ENCODE results near the gene EML1. TPM values are rescaled to one million over a fixed set of nuclear protein-coding genes. Genes with fewer than 3 reads are reported as not detected.

EML1 gene
- total RNA-seq, 2 donors from 2014 or later = 55.1 to 66.5 TPM

DNA sequence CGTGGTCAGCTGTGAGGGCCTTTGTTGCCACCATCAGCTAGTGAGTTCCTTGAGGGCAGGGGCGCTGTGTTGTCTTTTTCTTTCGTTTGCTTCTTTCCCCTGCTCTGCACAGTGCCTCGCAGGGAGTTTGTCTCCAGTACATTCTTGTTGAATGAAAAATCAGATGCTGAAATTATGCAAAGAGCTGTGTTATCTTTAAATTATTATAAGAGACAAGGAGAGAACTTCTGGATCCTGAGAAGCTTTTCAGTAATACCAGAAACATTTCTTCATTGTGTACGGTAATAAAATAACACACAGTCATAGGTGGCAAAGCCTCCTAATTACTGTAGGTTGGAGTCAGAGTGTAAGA is 14.9 kb downstream of the EML1 start:
- Histone ChIP-seq H3K9me3 (no peaks in the 10 kb centered on the region), H3K36me3 (no peaks in the 10 kb centered on the region), H3K27ac (no peak overlapping the region), H3K4me1 (ENCODE audit: control insufficient read depth in 1 of 2, low read depth in 2 of 2) (peaks cover 0 to 11% of the 10 kb centered on the region in 2 donors), H3K4me3 (no peak overlapping the region), H3K27me3 (replicated peaks; ENCODE audit: insufficient read depth) (no peaks in the 10 kb centered on the region)
- no peak for ATAC-seq (ENCODE audit: insufficient number of reproducible peaks, low FRiP score, low read depth)
- TF ChIP-seq, protein P1, sequence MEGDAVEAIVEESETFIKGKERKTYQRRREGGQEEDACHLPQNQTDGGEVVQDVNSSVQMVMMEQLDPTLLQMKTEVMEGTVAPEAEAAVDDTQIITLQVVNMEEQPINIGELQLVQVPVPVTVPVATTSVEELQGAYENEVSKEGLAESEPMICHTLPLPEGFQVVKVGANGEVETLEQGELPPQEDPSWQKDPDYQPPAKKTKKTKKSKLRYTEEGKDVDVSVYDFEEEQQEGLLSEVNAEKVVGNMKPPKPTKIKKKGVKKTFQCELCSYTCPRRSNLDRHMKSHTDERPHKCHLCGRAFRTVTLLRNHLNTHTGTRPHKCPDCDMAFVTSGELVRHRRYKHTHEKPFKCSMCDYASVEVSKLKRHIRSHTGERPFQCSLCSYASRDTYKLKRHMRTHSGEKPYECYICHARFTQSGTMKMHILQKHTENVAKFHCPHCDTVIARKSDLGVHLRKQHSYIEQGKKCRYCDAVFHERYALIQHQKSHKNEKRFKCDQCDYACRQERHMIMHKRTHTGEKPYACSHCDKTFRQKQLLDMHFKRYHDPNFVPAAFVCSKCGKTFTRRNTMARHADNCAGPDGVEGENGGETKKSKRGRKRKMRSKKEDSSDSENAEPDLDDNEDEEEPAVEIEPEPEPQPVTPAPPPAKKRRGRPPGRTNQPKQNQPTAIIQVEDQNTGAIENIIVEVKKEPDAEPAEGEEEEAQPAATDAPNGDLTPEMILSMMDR (IDR thresholded peaks at IDR 0.05) = no peak
- DNase-seq (ENCODE audit: low spot score) = no peak

DNA sequence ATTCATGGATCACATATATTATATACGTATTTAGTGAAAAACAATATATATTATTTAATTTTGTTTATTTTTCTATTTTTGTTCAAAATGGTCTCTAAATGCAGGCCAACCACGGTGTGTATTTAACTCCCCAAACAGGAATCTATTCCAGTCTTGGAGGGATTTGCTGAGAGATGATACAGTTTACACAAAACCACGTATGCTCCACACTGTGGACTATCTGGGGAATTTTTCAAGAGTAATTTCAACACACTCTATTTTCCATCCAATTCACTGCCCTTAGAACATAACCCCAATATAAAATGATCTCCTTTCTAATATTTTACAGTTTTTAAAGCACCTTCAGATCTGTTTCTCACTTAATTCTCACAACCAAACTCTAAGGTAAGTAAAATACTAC is 15.3 kb downstream of the EML1 start:
- no peak overlapping the region for H3K4me3 ChIP-seq
- no peak for DNase-seq (ENCODE audit: low spot score)
- TF ChIP-seq, protein P1 (IDR thresholded peaks at IDR 0.05) = no peak
- H3K36me3 ChIP-seq = no peaks in the 10 kb centered on the region
- H3K27ac ChIP-seq = no peak overlapping the region
- H3K4me1 ChIP-seq (ENCODE audit: control insufficient read depth in 1 of 2, low read depth in 2 of 2) = peaks cover 0 to 11% of the 10 kb centered on the region in 2 donors
- no peaks in the 10 kb centered on the region for H3K27me3 ChIP-seq (replicated peaks; ENCODE audit: insufficient read depth)
- no peak for ATAC-seq (ENCODE audit: insufficient number of reproducible peaks, low FRiP score, low read depth)
- H3K9me3 ChIP-seq = no peaks in the 10 kb centered on the region

DNA sequence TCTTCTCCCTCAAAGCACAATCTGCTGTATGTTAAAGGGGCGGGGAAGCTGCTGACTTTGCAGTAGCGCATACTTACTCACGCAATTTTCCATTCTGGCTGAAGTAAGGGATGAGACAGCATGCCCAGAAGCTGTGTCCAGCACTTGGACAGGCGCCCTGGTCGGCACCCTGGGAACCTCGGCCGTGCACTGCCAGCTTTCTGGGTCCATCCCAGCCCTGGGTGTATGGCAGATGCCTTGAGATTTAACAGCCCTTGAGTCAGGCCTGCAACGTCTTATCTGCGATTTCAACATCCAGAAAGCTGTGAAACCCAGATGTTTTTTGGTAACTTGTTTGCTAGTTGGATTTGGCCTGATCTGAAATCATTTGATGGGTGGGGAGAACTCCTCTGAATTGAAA is 16.1 kb downstream of the EML1 start:
- TF ChIP-seq, protein P1 (IDR thresholded peaks at IDR 0.05) = no peak
- ATAC-seq (ENCODE audit: insufficient number of reproducible peaks, low FRiP score, low read depth) = no peak
- Histone ChIP-seq H3K4me1 (ENCODE audit: control insufficient read depth in 1 of 2, low read depth in 2 of 2) (peaks cover 0 to 11% of the 10 kb centered on the region in 2 donors), H3K36me3 (no peaks in the 10 kb centered on the region), H3K27me3 (replicated peaks; ENCODE audit: insufficient read depth) (no peaks in the 10 kb centered on the region), H3K9me3 (no peaks in the 10 kb centered on the region), H3K27ac (no peak overlapping the region), H3K4me3 (no peak overlapping the region)
- peak; percentile 28 for DNase-seq (ENCODE audit: low spot score)

DNA sequence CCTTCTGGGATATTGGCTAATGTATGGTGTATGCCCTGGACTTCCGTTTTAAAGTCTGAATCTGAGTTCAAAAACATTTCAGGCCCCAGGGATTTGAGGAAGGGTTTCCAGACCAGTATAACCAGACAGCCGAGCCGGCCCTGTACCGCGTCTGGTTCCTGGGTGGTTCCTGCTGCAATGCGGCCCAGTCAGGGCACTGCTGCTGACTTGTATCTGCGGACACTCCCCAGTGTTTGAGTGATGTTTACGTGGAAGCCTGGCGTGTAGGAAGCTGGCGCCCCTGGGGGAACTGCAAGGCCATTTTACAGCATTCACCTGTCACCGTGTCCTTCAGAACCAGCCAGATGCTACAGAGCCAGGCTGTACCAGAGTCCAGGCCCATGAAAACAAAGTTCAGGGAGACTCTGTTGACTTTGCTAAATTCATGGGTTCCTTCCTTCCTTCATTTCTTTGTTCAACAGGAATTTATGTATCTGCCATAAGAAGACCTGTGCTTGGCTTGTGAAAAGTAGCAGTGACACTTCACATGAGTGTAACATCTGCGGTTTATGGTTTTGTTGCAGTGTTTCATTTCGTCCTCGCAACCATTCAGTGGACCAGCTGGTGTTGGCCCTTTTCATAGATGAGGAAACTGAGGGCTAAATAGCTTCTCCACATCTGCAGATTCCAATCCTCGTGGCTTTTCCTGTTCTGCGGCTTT is 16.8 kb downstream of the EML1 start:
- TF ChIP-seq, protein P1 (IDR thresholded peaks at IDR 0.05) = no peak
- ATAC-seq (ENCODE audit: insufficient number of reproducible peaks, low FRiP score, low read depth) = no peak
- Histone ChIP-seq H3K4me1 (ENCODE audit: control insufficient read depth in 1 of 2, low read depth in 2 of 2) (peaks cover 0 to 11% of the 10 kb centered on the region in 2 donors), H3K27me3 (replicated peaks; ENCODE audit: insufficient read depth) (no peaks in the 10 kb centered on the region), H3K9me3 (no peaks in the 10 kb centered on the region), H3K36me3 (no peaks in the 10 kb centered on the region), H3K4me3 (no peak overlapping the region), H3K27ac (no peak overlapping the region)
- DNase-seq (ENCODE audit: low spot score) = no peak

DNA sequence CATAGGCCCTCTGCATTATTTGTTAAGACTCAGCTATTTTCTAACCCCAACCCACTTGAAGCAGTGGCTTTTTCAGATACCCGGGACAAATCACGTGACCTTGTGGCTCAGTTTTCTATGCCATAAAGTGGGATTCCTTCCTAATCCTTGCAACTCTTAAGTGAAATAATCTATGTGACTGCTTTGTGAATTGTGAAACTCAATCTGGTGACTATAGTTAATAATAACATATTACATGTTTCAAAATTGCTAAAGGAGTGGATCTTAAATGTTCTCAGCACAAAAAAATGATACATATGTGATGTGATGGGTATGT is 17.3 kb downstream of the EML1 start:
- TF ChIP-seq, protein P1 (IDR thresholded peaks at IDR 0.05) = no peak
- no peak for DNase-seq (ENCODE audit: low spot score)
- peaks cover 0 to 11% of the 10 kb centered on the region in 2 donors for H3K4me1 ChIP-seq (ENCODE audit: control insufficient read depth in 1 of 2, low read depth in 2 of 2)
- no peaks in the 10 kb centered on the region for H3K27me3 ChIP-seq (replicated peaks; ENCODE audit: insufficient read depth)
- H3K9me3 ChIP-seq = no peaks in the 10 kb centered on the region
- H3K36me3 ChIP-seq = no peaks in the 10 kb centered on the region
- no peak for ATAC-seq (ENCODE audit: insufficient number of reproducible peaks, low FRiP score, low read depth)
- H3K27ac ChIP-seq = no peak overlapping the region
- H3K4me3 ChIP-seq = no peak overlapping the region

All from thoracic aorta (tissue), 2 donors.